DND-41 (cell line): ENCODE results near the gene THEM4.

ENCODE experiments used
- ATAC-seq: fragments of 200-7000 bp; cut with Tn5 transposase; 3 replicates; pipeline ENCODE4 v1.9.1; 2021; ENCODE audit warnings: low read depth; ENCODE audit not compliant: insufficient read depth
- DNase-seq: peaks from one replicate; pipeline ENCODE4 v3.0.0-alpha.2; 2020
- H2AFZ ChIP-seq: 2 replicates; pipeline ENCODE4 v1.6.0; 2012; ENCODE audit warnings: low read depth, low read length
- H3K27ac ChIP-seq: 2 replicates; pipeline ENCODE4 v1.5.1; 2012; ENCODE audit warnings: low read length, inconsistent platforms
- H3K27me3 ChIP-seq: fragments of 200-600 bp; sonication (generic); 2 replicates; pipeline ENCODE4 v1.6.0; 2012; ENCODE audit warnings: low read length, mild to moderate bottlenecking, inconsistent platforms; ENCODE audit not compliant: insufficient read depth, poor library complexity
- H3K36me3 ChIP-seq: 2 replicates; pipeline ENCODE4 v1.5.1; 2012; ENCODE audit warnings: low read length, inconsistent platforms; ENCODE audit not compliant: insufficient read depth
- H3K4me1 ChIP-seq: 2 replicates; pipeline ENCODE4 v1.5.1; 2012; ENCODE audit warnings: mild to moderate bottlenecking, low read length; ENCODE audit not compliant: insufficient read depth
- H3K4me2 ChIP-seq: 2 replicates; pipeline ENCODE4 v1.6.0; 2012; ENCODE audit warnings: mild to moderate bottlenecking, moderate library complexity, low read length, inconsistent platforms; ENCODE audit not compliant: insufficient read depth
- H3K4me3 ChIP-seq, 2 experiments: fragments of 200-600 bp in 1 of 2; shearing (Covaris generic) in 1 of 2; 2 replicates each; pipeline ENCODE4 v1.5.1; 2012 to 2016; ENCODE audit warnings: inconsistent platforms in 2 of 2, low read length in 2 of 2, mild to moderate bottlenecking in 2 of 2, low read depth in 1 of 2, moderate library complexity in 1 of 2
- H3K79me2 ChIP-seq: 2 replicates; pipeline ENCODE4 v1.6.0; 2012; ENCODE audit warnings: low read length, inconsistent platforms; ENCODE audit not compliant: insufficient read depth
- H3K9ac ChIP-seq: 2 replicates; pipeline ENCODE4 v1.6.0; 2012; ENCODE audit warnings: low read depth, mild to moderate bottlenecking, inconsistent platforms, low read length, moderate library complexity
- H3K9me3 ChIP-seq: 2 replicates; pipeline ENCODE4 v1.5.1; 2012; ENCODE audit warnings: low read length, moderate library complexity, mild to moderate bottlenecking, inconsistent platforms; ENCODE audit not compliant: insufficient read depth, severe bottlenecking
- H4K20me1 ChIP-seq: 2 replicates; pipeline ENCODE4 v1.6.0; 2012; ENCODE audit warnings: low read length; ENCODE audit not compliant: insufficient read depth
- EZH2 ChIP-seq: IDR thresholded peaks from 3 replicates; pipeline ENCODE4 v1.6.1; 2012; ENCODE audit warnings: borderline replicate concordance, low read depth, mild to moderate bottlenecking, moderate library complexity, low read length, inconsistent platforms; ENCODE audit not compliant: severe bottlenecking
- TF ChIP-seq, protein P1 (sequence below): IDR thresholded peaks from 2 replicates; pipeline ENCODE4 v1.5.1; 2012; ENCODE audit warnings: borderline replicate concordance, low read length, moderate library complexity, mild to moderate bottlenecking; ENCODE audit not compliant: poor library complexity, severe bottlenecking; ENCODE audit errors: extremely low read depth

Gene THEM4

DNA sequence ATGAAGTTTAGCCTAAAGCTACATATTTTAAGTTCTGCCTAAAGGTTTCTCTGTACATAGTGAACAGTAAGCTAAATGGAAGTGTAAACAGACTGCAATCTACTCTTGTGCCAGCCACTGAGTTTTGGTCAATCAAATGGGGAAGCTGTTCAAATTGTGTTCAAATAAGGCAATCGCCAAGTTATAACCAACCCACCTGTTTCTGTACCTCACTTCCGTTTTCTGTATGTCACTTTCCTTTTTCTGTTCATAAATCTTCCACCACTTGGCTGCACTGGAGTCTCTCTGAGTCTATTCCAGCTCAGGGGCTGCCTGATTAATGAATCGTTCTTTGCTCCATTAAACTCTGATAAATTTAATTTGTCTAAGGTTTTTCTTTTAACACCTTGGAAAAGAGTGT is 10.8 kb upstream of the THEM4 start:
- no peaks in the 10 kb centered on the region for H3K36me3 ChIP-seq
- no peak for TF ChIP-seq EZH2
- TF ChIP-seq, protein P1, sequence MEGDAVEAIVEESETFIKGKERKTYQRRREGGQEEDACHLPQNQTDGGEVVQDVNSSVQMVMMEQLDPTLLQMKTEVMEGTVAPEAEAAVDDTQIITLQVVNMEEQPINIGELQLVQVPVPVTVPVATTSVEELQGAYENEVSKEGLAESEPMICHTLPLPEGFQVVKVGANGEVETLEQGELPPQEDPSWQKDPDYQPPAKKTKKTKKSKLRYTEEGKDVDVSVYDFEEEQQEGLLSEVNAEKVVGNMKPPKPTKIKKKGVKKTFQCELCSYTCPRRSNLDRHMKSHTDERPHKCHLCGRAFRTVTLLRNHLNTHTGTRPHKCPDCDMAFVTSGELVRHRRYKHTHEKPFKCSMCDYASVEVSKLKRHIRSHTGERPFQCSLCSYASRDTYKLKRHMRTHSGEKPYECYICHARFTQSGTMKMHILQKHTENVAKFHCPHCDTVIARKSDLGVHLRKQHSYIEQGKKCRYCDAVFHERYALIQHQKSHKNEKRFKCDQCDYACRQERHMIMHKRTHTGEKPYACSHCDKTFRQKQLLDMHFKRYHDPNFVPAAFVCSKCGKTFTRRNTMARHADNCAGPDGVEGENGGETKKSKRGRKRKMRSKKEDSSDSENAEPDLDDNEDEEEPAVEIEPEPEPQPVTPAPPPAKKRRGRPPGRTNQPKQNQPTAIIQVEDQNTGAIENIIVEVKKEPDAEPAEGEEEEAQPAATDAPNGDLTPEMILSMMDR = no peak
- H2AFZ ChIP-seq = no peak overlapping the region
- H4K20me1 ChIP-seq = no peaks in the 10 kb centered on the region
- H3K4me2 ChIP-seq = no peak overlapping the region
- H3K4me1 ChIP-seq = no peaks in the 10 kb centered on the region
- no peak overlapping the region for H3K9ac ChIP-seq
- no peak overlapping the region for H3K4me3 ChIP-seq
- ATAC-seq (no peak), DNase-seq (no peak)
- H3K9me3 ChIP-seq = no peaks in the 10 kb centered on the region
- no peaks in the 10 kb centered on the region for H3K79me2 ChIP-seq
- H3K27me3 ChIP-seq = peaks cover 4% of the 10 kb centered on the region
- no peak overlapping the region for H3K27ac ChIP-seq

GRCh38 chr1:151918819-151919610 is 9.7 kb upstream of the THEM4 start:
- no peak overlapping the region for H3K9ac ChIP-seq
- H3K27ac ChIP-seq = no peak overlapping the region
- H3K4me2 ChIP-seq = no peak overlapping the region
- H3K27me3 ChIP-seq = peaks cover 4% of the 10 kb centered on the region
- H3K9me3 ChIP-seq = no peaks in the 10 kb centered on the region
- no peaks in the 10 kb centered on the region for H3K36me3 ChIP-seq
- TF ChIP-seq, protein P1 = no peak
- TF ChIP-seq EZH2 = no peak
- no peaks in the 10 kb centered on the region for H3K79me2 ChIP-seq
- DNase-seq (no peak), ATAC-seq (no peak)
- no peak overlapping the region for H3K4me3 ChIP-seq
- H4K20me1 ChIP-seq = no peaks in the 10 kb centered on the region
- no peak overlapping the region for H2AFZ ChIP-seq
- no peaks in the 10 kb centered on the region for H3K4me1 ChIP-seq

DNA sequence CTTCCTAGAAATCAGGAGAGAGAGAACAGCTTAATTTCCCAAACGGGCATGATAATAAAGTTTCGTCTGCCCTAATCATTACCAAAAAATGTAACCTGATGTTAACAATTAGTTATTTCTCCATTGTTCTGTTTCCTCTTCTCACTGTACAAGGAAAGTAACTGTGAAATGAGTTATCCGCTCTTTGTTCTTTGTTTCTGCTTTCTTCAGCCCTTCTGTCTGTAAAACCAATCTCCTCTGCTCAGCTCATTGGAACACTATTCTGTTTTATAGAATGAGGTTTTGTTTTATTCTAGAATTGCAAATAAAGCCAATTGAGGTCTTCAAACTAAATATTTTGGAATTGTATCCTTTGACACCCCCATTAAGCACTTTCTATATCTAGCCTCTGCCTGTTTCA is 8.8 kb upstream of the THEM4 start:
- TF ChIP-seq, protein P1 = no peak
- TF ChIP-seq EZH2 = no peak
- Histone ChIP-seq H3K27ac (no peak overlapping the region), H3K4me2 (no peak overlapping the region), H3K36me3 (no peaks in the 10 kb centered on the region), H3K27me3 (peaks cover 4% of the 10 kb centered on the region), H2AFZ (no peak overlapping the region), H3K4me1 (no peaks in the 10 kb centered on the region), H3K9ac (no peak overlapping the region), H3K9me3 (no peaks in the 10 kb centered on the region), H3K4me3 (no peak overlapping the region), H3K79me2 (no peaks in the 10 kb centered on the region), H4K20me1 (no peaks in the 10 kb centered on the region)
- DNase-seq (no peak), ATAC-seq (no peak)
